Forelimb muscle (tissue), 1 donor: ENCODE results near the gene CTIF. TPM values are rescaled to one million over a fixed set of nuclear protein-coding genes. Genes with fewer than 3 reads are reported as not detected.

ENCODE experiments used
- DNase-seq: peaks from one replicate; pipeline ENCODE4 v3.0.0-alpha.2; 2013; ENCODE audit warnings: low read depth
- polyA plus RNA-seq: library from polyadenylated mRNA; unstranded; fragments of 120-200 nt; gene quantifications from one replicate; pipeline ENCODE4 v1.2.1, GENCODE V29; 2013; ENCODE audit not compliant: insufficient read length

The CTIF gene
- polyA plus RNA-seq, 1 donor = 35.6 TPM

GRCh38 chr18:48680339-48681250, 141.8 kb downstream of the CTIF start:
- DNase-seq = no peak

- DNase-seq = no peak
Measured at GRCh38 chr18:48682768-48683167, 143.9 kb downstream of the CTIF start.

- no peak for DNase-seq
Measured at GRCh38 chr18:48683197-48683596, 144.4 kb downstream of the CTIF start.

GRCh38 chr18:48683661-48684060, 144.8 kb downstream of the CTIF start:
- no peak for DNase-seq

- DNase-seq = no peak
Measured at GRCh38 chr18:48687346-48688042, 148.7 kb downstream of the CTIF start.

- DNase-seq = no peak
Measured at GRCh38 chr18:48688961-48689360, 150.1 kb downstream of the CTIF start.

GRCh38 chr18:48689548-48689947, 150.7 kb downstream of the CTIF start:
- DNase-seq = no peak

GRCh38 chr18:48690494-48690893, 151.7 kb downstream of the CTIF start:
- no peak for DNase-seq

GRCh38 chr18:48693006-48693405, 154.2 kb downstream of the CTIF start:
- DNase-seq = no peak

GRCh38 chr18:48693625-48694262, 154.9 kb downstream of the CTIF start:
- no peak for DNase-seq

- DNase-seq = no peak
Measured at GRCh38 chr18:48694295-48694694, 155.5 kb downstream of the CTIF start.

- no peak for DNase-seq
Measured at GRCh38 chr18:48695671-48696070, 156.8 kb downstream of the CTIF start.

- DNase-seq = no peak
Measured at GRCh38 chr18:48696218-48696617, 157.4 kb downstream of the CTIF start.

- DNase-seq = no peak
Measured at GRCh38 chr18:48697441-48697840, 158.6 kb downstream of the CTIF start.

GRCh38 chr18:48698707-48699106, 159.9 kb downstream of the CTIF start:
- DNase-seq = no peak

GRCh38 chr18:48699761-48700160, 160.9 kb downstream of the CTIF start:
- DNase-seq = no peak

- no peak for DNase-seq
Measured at GRCh38 chr18:48700446-48700845, 161.6 kb downstream of the CTIF start.

- DNase-seq = no peak
Measured at GRCh38 chr18:48702346-48703027, 163.7 kb downstream of the CTIF start.

- no peak for DNase-seq
Measured at GRCh38 chr18:48703028-48703386, 164.2 kb downstream of the CTIF start.

- DNase-seq = no peak
Measured at GRCh38 chr18:48703418-48703817, 164.6 kb downstream of the CTIF start.

GRCh38 chr18:48705043-48705442, 166.2 kb downstream of the CTIF start:
- DNase-seq = no peak

- DNase-seq = no peak
Measured at GRCh38 chr18:48705531-48705930, 166.7 kb downstream of the CTIF start.
